Stimulated activated CD4-positive, alpha-beta T cell treated with anti-CD3 and anti-CD28 coated beads, Interleukin-4, amount 100 ng/mL, for 4 hours (primary cell): ENCODE data around the gene CYTH1.

ENCODE experiments used
- DNase-seq, 2 experiments: peaks; one replicate each; pipeline ENCODE4 v3.0.0-alpha.2; 2020

Gene CYTH1

DNA sequence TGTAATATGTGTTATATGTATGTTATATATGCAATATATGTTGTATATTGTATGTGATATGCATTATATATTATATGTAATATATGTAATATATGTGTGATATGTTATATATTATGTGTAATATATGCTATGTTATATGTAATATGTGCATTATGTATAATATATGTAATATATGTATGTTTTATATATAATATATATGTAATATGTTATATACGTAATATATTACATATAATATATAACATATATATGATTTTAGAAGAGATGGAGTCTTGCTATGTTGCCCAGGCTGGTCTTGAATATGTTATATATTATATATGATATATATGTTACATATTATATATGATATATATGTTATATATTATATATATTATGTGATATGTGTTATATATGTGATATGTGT, 139.4 kb downstream of the CYTH1 start:
- DNase-seq, result no peak

DNA sequence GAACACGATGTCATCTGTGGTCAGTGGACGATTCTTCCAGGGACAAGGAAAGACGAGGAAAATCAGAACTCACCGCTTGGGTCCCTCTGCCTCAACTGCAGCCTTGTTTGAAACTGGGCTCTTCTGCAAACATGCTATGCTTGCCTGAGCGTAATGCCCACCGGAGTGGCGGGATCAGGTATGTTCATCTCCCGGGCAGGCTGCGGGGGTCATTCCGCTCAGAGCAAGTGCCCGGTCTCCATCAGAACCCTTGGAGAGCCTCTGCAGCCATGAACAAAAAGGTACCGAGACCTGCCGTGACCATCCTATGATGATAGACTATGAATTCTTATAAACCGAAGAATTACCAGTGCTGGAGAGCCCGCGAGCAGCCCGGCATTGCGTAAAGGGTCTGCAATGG, 140.4 kb downstream of the CYTH1 start:
- DNase-seq, result no peak

DNA sequence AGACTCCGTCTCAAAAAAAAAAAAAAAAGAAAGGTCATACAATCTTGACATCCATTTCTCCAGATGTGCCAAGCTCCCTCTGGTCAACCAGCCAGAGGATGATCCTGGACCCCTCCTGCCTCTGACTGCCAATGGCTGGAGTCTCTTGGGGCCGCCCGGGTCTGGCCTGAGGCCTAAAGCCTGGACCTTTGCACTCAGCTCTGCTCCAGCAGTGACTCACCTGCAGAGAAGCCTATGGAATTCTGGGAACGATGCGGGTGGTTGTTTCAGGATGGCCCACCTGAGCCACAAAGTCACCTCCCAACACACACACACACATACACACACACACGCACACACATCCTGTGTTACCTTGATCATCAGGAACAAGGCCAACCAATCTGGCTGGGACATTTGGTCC, 140.8 kb downstream of the CYTH1 start:
- no peak for DNase-seq

DNA sequence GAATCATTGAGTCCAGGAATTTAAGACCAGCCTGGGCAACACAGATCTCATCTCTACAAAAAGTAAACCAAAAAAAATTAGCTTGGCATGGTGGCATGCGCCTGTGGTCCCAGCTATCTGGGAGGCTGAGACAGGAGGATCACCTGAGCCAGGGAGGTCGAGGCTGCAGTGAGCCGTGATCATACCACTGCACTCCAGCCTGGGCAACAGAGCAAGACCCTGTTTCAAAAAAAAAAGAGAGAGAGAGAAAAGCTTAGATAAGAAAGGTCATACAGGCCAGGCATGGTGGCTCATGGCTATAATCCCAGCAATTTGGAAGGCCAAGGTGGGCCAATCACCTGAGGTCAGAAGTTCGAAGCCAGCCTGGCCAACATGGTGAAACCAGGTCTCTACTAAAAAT, 141.4 kb downstream of the CYTH1 start:
- DNase-seq, result no peak

DNA sequence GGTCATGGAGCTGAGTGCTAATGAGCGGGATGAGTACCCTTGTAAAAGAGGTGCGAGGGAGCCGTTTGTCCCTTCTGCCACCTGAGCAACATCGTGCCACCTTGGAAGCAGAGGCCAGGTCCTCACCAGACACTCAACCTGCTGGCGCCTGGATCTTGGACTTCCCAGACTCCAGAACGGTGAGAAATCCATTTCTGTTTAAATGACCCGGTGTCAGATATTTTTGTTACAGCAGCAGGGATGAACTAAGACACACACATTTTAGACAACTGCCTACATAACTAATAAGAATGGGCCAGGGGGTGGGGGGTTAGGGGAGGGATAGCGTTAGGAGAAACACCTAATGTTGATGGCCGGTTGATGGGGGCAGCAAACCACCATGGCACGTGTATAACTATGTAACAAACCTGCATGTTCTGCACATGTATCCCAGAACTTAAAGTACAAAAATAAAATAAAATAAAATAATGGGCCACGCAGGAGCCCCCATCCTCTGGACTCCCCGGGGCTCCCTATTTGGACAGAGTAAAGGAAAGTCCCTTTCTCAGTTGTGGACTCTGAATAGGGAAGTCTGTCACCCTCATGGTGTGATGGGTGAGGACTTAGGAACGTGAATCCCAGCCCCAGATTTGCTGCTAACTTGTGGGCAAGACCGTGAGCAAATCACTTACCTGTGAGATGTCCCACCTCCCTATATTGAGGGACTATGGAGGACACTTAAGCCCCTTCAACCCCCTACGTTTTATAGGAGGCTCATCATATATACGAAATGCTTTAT, 144.2 kb downstream of the CYTH1 start:
- DNase-seq, result no peak

DNA sequence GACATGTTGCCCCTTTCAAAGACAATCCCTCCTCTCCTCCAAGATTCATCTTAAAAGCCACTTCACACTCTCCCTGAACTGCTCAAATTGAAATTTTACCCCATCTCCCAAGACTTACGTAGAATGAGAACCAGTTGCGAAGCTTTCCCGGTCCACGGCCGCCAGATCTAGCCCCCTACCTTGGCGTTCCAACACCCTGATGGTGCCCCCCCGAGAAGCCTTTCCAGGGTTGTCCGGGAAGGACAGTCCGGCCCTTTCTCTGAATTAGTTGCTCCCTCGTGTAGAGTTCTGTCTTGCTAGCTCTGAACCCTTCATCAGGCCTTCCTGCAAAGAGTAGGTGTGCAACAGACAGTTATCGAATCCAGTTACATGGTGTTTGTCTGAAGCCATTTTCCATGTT, 144.9 kb downstream of the CYTH1 start:
- no peak for DNase-seq

DNA sequence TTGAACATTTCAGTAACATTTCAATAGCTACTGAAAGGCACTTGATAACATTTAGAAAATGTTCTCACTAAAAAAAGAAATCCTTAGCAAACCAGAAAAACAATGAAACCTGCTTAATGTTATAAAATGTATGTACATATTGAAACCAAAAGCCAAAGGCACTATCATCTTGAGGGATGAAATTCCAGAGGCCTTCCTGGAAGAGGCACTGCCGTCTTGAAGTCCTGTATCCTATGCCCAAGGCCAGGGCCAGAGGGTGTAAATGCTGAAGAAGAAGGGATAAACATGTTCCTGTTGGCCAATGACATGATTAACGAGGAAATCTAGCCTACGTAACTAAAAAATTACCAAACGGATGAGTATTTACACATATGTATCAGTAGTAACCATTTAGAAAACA, 147.9 kb downstream of the CYTH1 start:
- no peak for DNase-seq

DNA sequence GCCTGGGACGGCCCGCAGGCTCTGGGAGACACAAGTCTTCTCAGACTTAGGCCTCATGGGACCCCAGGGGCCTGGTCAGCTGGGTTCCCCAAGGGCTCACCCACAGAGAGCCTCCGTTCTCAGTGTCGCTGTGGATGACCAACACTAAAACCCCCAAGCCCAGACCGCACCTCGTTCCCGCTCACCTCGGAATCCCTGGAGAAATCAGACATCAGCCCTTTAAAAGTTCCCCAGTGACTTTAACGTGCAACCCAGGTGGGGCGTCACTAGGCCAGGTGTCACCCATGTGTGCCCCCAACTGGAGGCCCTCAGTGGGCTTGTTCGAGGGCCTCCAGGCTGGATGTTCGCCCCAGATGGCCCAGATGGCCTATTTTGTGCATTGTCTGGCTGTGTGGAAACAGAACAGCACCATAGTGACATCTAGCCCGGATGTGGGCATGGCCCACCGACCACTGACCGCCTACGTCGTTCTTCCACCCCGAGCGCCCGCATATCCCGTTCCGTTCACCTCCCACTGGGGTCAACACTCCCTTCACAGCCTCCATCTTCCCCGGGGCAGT, 152.6 kb downstream of the CYTH1 start:
- no peak for DNase-seq

DNA sequence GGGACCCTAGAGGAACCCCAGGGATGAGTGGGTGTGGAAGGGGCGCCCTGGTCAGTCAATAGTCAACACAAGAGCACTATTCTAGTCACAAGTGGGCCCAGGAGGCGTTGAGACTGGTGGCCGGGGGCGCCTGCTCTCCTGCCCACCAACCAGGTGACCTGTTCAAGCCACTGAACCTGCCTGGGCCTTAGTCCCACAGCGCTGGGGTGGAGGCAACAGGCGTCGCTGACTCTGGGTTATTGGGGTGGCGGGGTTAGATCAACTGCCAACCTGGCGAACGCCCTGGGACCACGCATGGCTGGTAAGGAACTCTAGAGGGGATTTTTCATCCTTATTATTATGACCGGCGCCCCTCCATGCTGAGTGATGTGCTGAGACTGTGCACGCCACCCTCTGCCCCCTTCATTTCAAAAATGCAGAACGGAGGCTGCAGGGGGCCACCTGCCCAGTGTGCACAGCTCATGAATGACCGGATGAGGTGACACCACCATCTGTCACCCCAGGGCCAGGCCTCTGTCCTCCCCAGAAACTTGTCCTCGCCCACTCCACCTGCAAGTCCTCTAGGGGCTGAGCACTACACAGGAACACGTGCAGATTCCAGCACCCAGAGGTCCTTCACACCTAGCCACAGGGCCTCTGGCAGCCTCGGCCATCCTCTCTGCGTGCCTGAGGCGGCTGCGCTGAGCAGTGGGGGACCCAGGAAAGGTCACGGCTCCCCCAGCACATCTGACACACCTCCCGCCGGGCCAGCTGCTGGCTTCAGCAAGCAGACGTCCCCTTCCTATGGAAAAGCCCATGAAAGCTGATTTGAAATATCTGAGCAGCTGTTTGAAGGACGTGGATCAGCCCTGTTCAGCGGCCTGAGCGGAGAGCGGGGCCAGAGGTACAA, 153.3 kb downstream of the CYTH1 start:
- no peak for DNase-seq

DNA sequence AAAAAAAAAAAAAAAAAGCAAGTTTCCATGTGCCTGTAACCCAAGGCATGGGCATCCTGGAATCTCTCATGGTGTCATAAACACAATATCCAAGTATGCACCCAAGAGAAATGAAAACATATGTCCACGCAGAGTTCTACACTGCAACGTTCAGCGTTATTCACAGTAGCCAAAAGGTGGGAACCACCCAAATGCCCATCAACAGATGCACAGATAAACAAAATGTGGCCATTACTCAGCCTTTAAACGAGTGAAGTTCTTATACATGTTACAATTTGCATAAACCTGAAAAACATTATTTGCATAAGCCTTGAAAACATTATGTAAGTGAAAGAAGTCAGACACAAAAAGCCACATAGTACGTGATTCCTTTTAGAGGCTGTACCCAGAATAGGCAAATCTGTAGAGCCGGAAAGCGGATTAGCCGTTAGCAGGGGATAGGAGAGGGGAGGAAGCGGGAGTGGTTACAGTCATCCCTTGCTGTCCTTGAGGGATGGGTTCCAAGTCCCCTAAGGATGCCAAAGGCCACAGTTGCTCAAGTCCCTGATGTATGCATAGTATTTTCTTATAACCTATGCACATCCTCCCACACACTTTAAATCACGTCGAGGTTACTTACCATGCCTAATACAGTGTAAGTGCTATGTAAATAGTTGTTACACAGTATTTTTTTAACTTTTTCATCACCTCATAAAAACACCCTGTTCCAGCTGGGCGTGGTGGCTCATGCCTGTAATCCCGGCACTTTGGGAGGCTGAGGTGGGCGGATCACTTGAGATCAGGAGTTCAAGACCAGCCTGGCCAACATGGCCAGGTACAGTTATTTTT, 157.5 kb downstream of the CYTH1 start:
- DNase-seq, result no peak
